Activated CD8-positive, alpha-beta memory T cell treated with anti-CD3 and anti-CD28 coated beads, Interleukin-2, amount 50 U/mL, for 24 hours (primary cell): Measurements from ENCODE around the gene RETREG1.
"Not testable (repeated sequence)": the region's sequence is repeated elsewhere in the genome, so short reads cannot be mapped to it uniquely, and the experiment has no call there.

Experiments used
- DNase-seq: peaks from one replicate; pipeline ENCODE4 v3.0.0-alpha.2; 2020; ENCODE audit errors: extremely low read depth

RETREG1 gene

GRCh38 chr5:16455668-16456067, 161.1 kb downstream of the RETREG1 start:
- no peak for DNase-seq

- DNase-seq, result no peak
Observed at GRCh38 chr5:16454686-16455085, 162.1 kb downstream of the RETREG1 start.

GRCh38 chr5:16453609-16454008, 163.2 kb downstream of the RETREG1 start:
- no peak for DNase-seq

- no peak for DNase-seq
Observed at GRCh38 chr5:16450163-16450562, 166.6 kb downstream of the RETREG1 start.

- DNase-seq, result no peak
Observed at GRCh38 chr5:16446993-16447392, 169.8 kb downstream of the RETREG1 start.

- DNase-seq, result no peak
Observed at GRCh38 chr5:16437977-16438376, 178.8 kb downstream of the RETREG1 start.

GRCh38 chr5:16436065-16436682, 180.6 kb downstream of the RETREG1 start:
- DNase-seq, result not testable (repeated sequence)

GRCh38 chr5:16431490-16431889, 185.3 kb downstream of the RETREG1 start:
- DNase-seq, result no peak

GRCh38 chr5:16430349-16431089, 186.3 kb downstream of the RETREG1 start:
- no peak for DNase-seq

GRCh38 chr5:16428359-16428758, 188.4 kb downstream of the RETREG1 start:
- DNase-seq, result no peak

GRCh38 chr5:16427587-16427986, 189.2 kb downstream of the RETREG1 start:
- no peak for DNase-seq
